C4-2B (cell line): Measurements from ENCODE around the gene FGFBP2.

ENCODE experiments used
- CTCF ChIP-seq: fragments of 450-650 bp; conservative IDR thresholded peaks from 2 replicates; pipeline ENCODE4 v1.5.1; 2017; ENCODE audit warnings: mild to moderate bottlenecking
- ZFX ChIP-seq: fragments of 450-650 bp; IDR thresholded peaks from 2 replicates; pipeline ENCODE4 v1.6.1; 2017

- TF ChIP-seq CTCF (no peak), ZFX (no peak)
These were observed 20.0 kb upstream of the FGFBP2 start for GRCh38 chr4:15982842-15983524.
